NCI-H1694 (cell line): ENCODE results near the gene CX3CL1.
"Not testable (repeated sequence)": the region's sequence is repeated elsewhere in the genome, so short reads cannot be mapped to it uniquely, and the experiment has no call there.

Experiments used
- DNase-seq: peaks from one replicate; lab custom pipeline; 2025; lab: John Stamatoyannopoulos, UW

Gene CX3CL1

GRCh38 chr16:57372372-57373116 lies at the start of gene CX3CL1:
TSS of gene CX3CL1 (plus strand) at chr16:57372490. CDS start at chr16:57372569, 79 bp downstream.
- no peak for DNase-seq

- no peak for DNase-seq
Observed at GRCh38 chr16:57324749-57325148, 47.5 kb upstream of the CX3CL1 start.

- DNase-seq = no peak
Observed at GRCh38 chr16:57325458-57325857, 46.8 kb upstream of the CX3CL1 start.

GRCh38 chr16:57329718-57330327 lies 42.5 kb upstream of the CX3CL1 start:
- DNase-seq = no peak

GRCh38 chr16:57331355-57331754 lies 40.9 kb upstream of the CX3CL1 start:
- no peak for DNase-seq

GRCh38 chr16:57333402-57333801 lies 38.9 kb upstream of the CX3CL1 start:
- no peak for DNase-seq

GRCh38 chr16:57335366-57335765 lies 36.9 kb upstream of the CX3CL1 start:
- DNase-seq = no peak

GRCh38 chr16:57341062-57341440 lies 31.2 kb upstream of the CX3CL1 start:
- DNase-seq = no peak

- DNase-seq = no peak
Observed at GRCh38 chr16:57341441-57342303, 30.6 kb upstream of the CX3CL1 start.

GRCh38 chr16:57342606-57343005 lies 29.7 kb upstream of the CX3CL1 start:
- DNase-seq = not testable (repeated sequence)

GRCh38 chr16:57343221-57343620 lies 29.1 kb upstream of the CX3CL1 start:
- no peak for DNase-seq

- DNase-seq = not testable (repeated sequence)
Observed at GRCh38 chr16:57344094-57344493, 28.2 kb upstream of the CX3CL1 start.

GRCh38 chr16:57345021-57345420 lies 27.3 kb upstream of the CX3CL1 start:
- no peak for DNase-seq

GRCh38 chr16:57345666-57346204 lies 26.6 kb upstream of the CX3CL1 start:
- no peak for DNase-seq

- no peak for DNase-seq
Observed at GRCh38 chr16:57347858-57348257, 24.4 kb upstream of the CX3CL1 start.

- no peak for DNase-seq
Observed at GRCh38 chr16:57348327-57348726, 24.0 kb upstream of the CX3CL1 start.

GRCh38 chr16:57349212-57350031 lies 22.9 kb upstream of the CX3CL1 start:
- no peak for DNase-seq

- DNase-seq = no peak
Observed at GRCh38 chr16:57352636-57353047, 19.6 kb upstream of the CX3CL1 start.

- DNase-seq = no peak
Observed at GRCh38 chr16:57354311-57354710, 18.0 kb upstream of the CX3CL1 start.

- no peak for DNase-seq
Observed at GRCh38 chr16:57355898-57356414, 16.3 kb upstream of the CX3CL1 start.

GRCh38 chr16:57356547-57356946 lies 15.7 kb upstream of the CX3CL1 start:
- no peak for DNase-seq
